ENCODE measurements around the gene DPP3. TPM values are rescaled to one million over a fixed set of nuclear protein-coding genes. Genes with fewer than 3 reads are reported as not detected.
A peak's percentile ranks its signal among the peaks of the same experiment; 100 is the strongest.

The DPP3 gene
- total RNA-seq, 2 donors from 2014 or later = 77.4 to 122 TPM

- no peaks in the 10 kb centered on the region for H3K27me3 Mint-ChIP-seq
- no peak overlapping the region for H3K27ac Mint-ChIP-seq
- H3K4me1 Mint-ChIP-seq (ENCODE audit: low read depth in 2 of 2) = peaks cover 0 to 11% of the 10 kb centered on the region in 2 donors
- no peaks in the 10 kb centered on the region for H3K36me3 Mint-ChIP-seq
- no peak for DNase-seq (ENCODE audit: low spot score)
- ATAC-seq = no peak
- peak overlapping the region; percentile 87 for H3K4me3 Mint-ChIP-seq
- no peaks in the 10 kb centered on the region for H3K9me3 Mint-ChIP-seq
Observed at GRCh38 chr11:66468691-66469090, 11.5 kb upstream of the DPP3 start.

- Mint-ChIP-seq H3K9me3 (no peaks in the 10 kb centered on the region), H3K27me3 (no peaks in the 10 kb centered on the region), H3K4me3 (no peak overlapping the region), H3K4me1 (ENCODE audit: low read depth in 2 of 2) (peaks cover 0 to 13% of the 10 kb centered on the region in 2 donors), H3K36me3 (no peaks in the 10 kb centered on the region), H3K27ac (no peak overlapping the region)
- no peak for DNase-seq (ENCODE audit: low spot score)
- no peak for ATAC-seq
Observed at GRCh38 chr11:66469441-66469840, 10.8 kb upstream of the DPP3 start.

- H3K27me3 Mint-ChIP-seq = no peaks in the 10 kb centered on the region
- no peak for ATAC-seq
- H3K9me3 Mint-ChIP-seq = no peaks in the 10 kb centered on the region
- H3K4me1 Mint-ChIP-seq (ENCODE audit: low read depth in 2 of 2) = peaks cover 0 to 13% of the 10 kb centered on the region in 2 donors
- no peak overlapping the region for H3K27ac Mint-ChIP-seq
- no peak overlapping the region for H3K4me3 Mint-ChIP-seq
- no peak for DNase-seq (ENCODE audit: low spot score)
- H3K36me3 Mint-ChIP-seq = no peaks in the 10 kb centered on the region
Observed at GRCh38 chr11:66470015-66470414, 10.2 kb upstream of the DPP3 start.

GRCh38 chr11:66471142-66471541 is 9.1 kb upstream of the DPP3 start:
- Mint-ChIP-seq H3K9me3 (no peaks in the 10 kb centered on the region), H3K27ac (no peak overlapping the region)

GRCh38 chr11:66472054-66472453 is 8.2 kb upstream of the DPP3 start:
- DNase-seq (ENCODE audit: low spot score) (no peak), ATAC-seq (no peak)
- peaks cover 0 to 13% of the 10 kb centered on the region in 2 donors for H3K4me1 Mint-ChIP-seq (ENCODE audit: low read depth in 2 of 2)
- H3K27ac Mint-ChIP-seq = no peak overlapping the region
- H3K27me3 Mint-ChIP-seq = no peaks in the 10 kb centered on the region
- no peaks in the 10 kb centered on the region for H3K36me3 Mint-ChIP-seq
- H3K4me3 Mint-ChIP-seq = no peak overlapping the region
- H3K9me3 Mint-ChIP-seq = no peaks in the 10 kb centered on the region

More at GRCh38 chr11:66471142-66471541, 9.1 kb upstream of the DPP3 start:
- Mint-ChIP-seq H3K27me3 (no peaks in the 10 kb centered on the region), H3K4me1 (ENCODE audit: low read depth in 2 of 2) (peaks cover 0 to 13% of the 10 kb centered on the region in 2 donors), H3K36me3 (no peaks in the 10 kb centered on the region), H3K4me3 (no peak overlapping the region)
- no peak for ATAC-seq
- no peak for DNase-seq (ENCODE audit: low spot score)

GRCh38 chr11:66473167-66473566 is 7.1 kb upstream of the DPP3 start:
- H3K9me3 Mint-ChIP-seq = no peaks in the 10 kb centered on the region
- H3K27ac Mint-ChIP-seq = no peak overlapping the region
- H3K4me3 Mint-ChIP-seq = no peak overlapping the region
- no peaks in the 10 kb centered on the region for H3K27me3 Mint-ChIP-seq
- ATAC-seq = no peak
- H3K36me3 Mint-ChIP-seq = no peaks in the 10 kb centered on the region
- peaks cover 4 to 14% of the 10 kb centered on the region in 2 donors for H3K4me1 Mint-ChIP-seq (ENCODE audit: low read depth in 2 of 2)
- no peak for DNase-seq (ENCODE audit: low spot score)

GRCh38 chr11:66473608-66474515 is 6.4 kb upstream of the DPP3 start:
- DNase-seq (ENCODE audit: low spot score) (no peak), ATAC-seq (no peak)
- H3K36me3 Mint-ChIP-seq = no peaks in the 10 kb centered on the region
- no peak overlapping the region for H3K4me3 Mint-ChIP-seq
- no peaks in the 10 kb centered on the region for H3K9me3 Mint-ChIP-seq
- H3K27ac Mint-ChIP-seq = no peak overlapping the region
- H3K27me3 Mint-ChIP-seq = no peaks in the 10 kb centered on the region
- peaks cover 11 to 15% of the 10 kb centered on the region in 2 donors for H3K4me1 Mint-ChIP-seq (ENCODE audit: low read depth in 2 of 2)

GRCh38 chr11:66475349-66476172 is 4.7 kb upstream of the DPP3 start:
- DNase-seq (ENCODE audit: low spot score) (no peak), ATAC-seq (no peak)
- H3K9me3 Mint-ChIP-seq = no peaks in the 10 kb centered on the region
- peaks cover 16 to 22% of the 10 kb centered on the region in 2 donors for H3K4me1 Mint-ChIP-seq (ENCODE audit: low read depth in 2 of 2)
- no peaks in the 10 kb centered on the region for H3K27me3 Mint-ChIP-seq
- no peak overlapping the region for H3K4me3 Mint-ChIP-seq
- H3K27ac Mint-ChIP-seq = no peak overlapping the region
- H3K36me3 Mint-ChIP-seq = no peaks in the 10 kb centered on the region

GRCh38 chr11:66476173-66476840 is 3.9 kb upstream of the DPP3 start:
- H3K4me3 Mint-ChIP-seq = no peak overlapping the region
- no peak for ATAC-seq
- no peak overlapping the region for H3K27ac Mint-ChIP-seq

GRCh38 chr11:66476841-66477251 is 3.4 kb upstream of the DPP3 start:
- Mint-ChIP-seq H3K27me3 (no peaks in the 10 kb centered on the region), H3K4me1 (ENCODE audit: low read depth in 2 of 2) (peaks cover 20 to 27% of the 10 kb centered on the region in 2 donors), H3K9me3 (no peaks in the 10 kb centered on the region), H3K36me3 (no peaks in the 10 kb centered on the region), H3K4me3 (no peak overlapping the region), H3K27ac (no peak overlapping the region)
- no peak for DNase-seq (ENCODE audit: low spot score)
- ATAC-seq = no peak

More at GRCh38 chr11:66476173-66476840, 3.9 kb upstream of the DPP3 start:
- H3K27me3 Mint-ChIP-seq = no peaks in the 10 kb centered on the region
- no peaks in the 10 kb centered on the region for H3K9me3 Mint-ChIP-seq
- H3K4me1 Mint-ChIP-seq (ENCODE audit: low read depth in 2 of 2) = peaks cover 20 to 27% of the 10 kb centered on the region in 2 donors
- no peaks in the 10 kb centered on the region for H3K36me3 Mint-ChIP-seq
- no peak for DNase-seq (ENCODE audit: low spot score)

- peak overlapping the region; percentile 86 for H3K4me3 Mint-ChIP-seq
- DNase-seq (ENCODE audit: low spot score) = no peak
Observed at GRCh38 chr11:66477263-66478201, 2.7 kb upstream of the DPP3 start.

GRCh38 chr11:66478729-66479393 is 1.4 kb upstream of the DPP3 start:
- DNase-seq (ENCODE audit: low spot score) (no peak), ATAC-seq (no peak)
- Mint-ChIP-seq H3K36me3 (no peaks in the 10 kb centered on the region), H3K4me1 (ENCODE audit: low read depth in 2 of 2) (peaks cover 24 to 31% of the 10 kb centered on the region in 2 donors), H3K4me3 (peak overlapping the region; percentile 86), H3K9me3 (no peaks in the 10 kb centered on the region), H3K27ac (peak overlapping the region; percentile 73 to 87), H3K27me3 (no peaks in the 10 kb centered on the region)

More at GRCh38 chr11:66477263-66478201, 2.7 kb upstream of the DPP3 start:
- ATAC-seq = no peak
- peak overlapping the region in 1 of 2 donors; percentile 40 for H3K27ac Mint-ChIP-seq
- no peaks in the 10 kb centered on the region for H3K27me3 Mint-ChIP-seq
- no peaks in the 10 kb centered on the region for H3K9me3 Mint-ChIP-seq
- peaks cover 24 to 31% of the 10 kb centered on the region in 2 donors for H3K4me1 Mint-ChIP-seq (ENCODE audit: low read depth in 2 of 2)
- no peaks in the 10 kb centered on the region for H3K36me3 Mint-ChIP-seq
